OCI-LY3 (cell line): ENCODE measurements around the gene EFR3B.

Experiments
- H2AFZ ChIP-seq: fragments of 200-600, 300-600 bp; shearing (Covaris generic); 2 replicates; pipeline ENCODE4 v1.6.0; 2014; ENCODE audit warnings: antibody characterized with exemption, low read depth, low read length
- H3K27ac ChIP-seq: fragments of 200-600, 300-600 bp; sonication (generic); 2 replicates; pipeline ENCODE4 v1.5.1; 2014; ENCODE audit warnings: mild to moderate bottlenecking, low read length, moderate library complexity, mixed read lengths
- H3K27me3 ChIP-seq: fragments of 200-600, 300-600 bp; sonication (generic); 2 replicates; pipeline ENCODE4 v1.6.1; 2014; ENCODE audit warnings: low read depth, low read length, mixed read lengths
- H3K36me3 ChIP-seq: fragments of 200-600, 300-600 bp; sonication (generic); replicated peaks from 2 replicates; pipeline ENCODE3; 2014; ENCODE audit warnings: low read depth, low read length, mixed read lengths
- H3K4me1 ChIP-seq: fragments of 300-600, 200-600 bp; sonication (generic); 2 replicates; pipeline ENCODE4 v1.6.1; 2014; ENCODE audit warnings: low read length, mixed read lengths
- H3K4me2 ChIP-seq: fragments of 200-600, 300-600 bp; sonication (generic); 2 replicates; pipeline ENCODE4 v1.6.1; 2014; ENCODE audit warnings: low read length, mixed read lengths
- H3K4me3 ChIP-seq: fragments of 300-600, 200-600 bp; sonication (generic); 2 replicates; pipeline ENCODE4 v1.5.1; 2014; ENCODE audit warnings: antibody characterized with exemption, mild to moderate bottlenecking, low read length, moderate library complexity
- H3K79me2 ChIP-seq: fragments of 300-600, 200-600 bp; shearing (Covaris generic); 2 replicates; pipeline ENCODE4 v1.6.1; 2014; ENCODE audit warnings: mild to moderate bottlenecking, low read length, mixed read lengths
- H3K9ac ChIP-seq: fragments of 300-600, 200-600 bp; shearing (Covaris generic); 2 replicates; pipeline ENCODE4 v1.6.0; 2014; ENCODE audit warnings: mild to moderate bottlenecking, low read length, moderate library complexity
- H3K9me3 ChIP-seq: fragments of 200-600, 300-600 bp; shearing (Covaris generic); 2 replicates; pipeline ENCODE4 v1.6.1; 2014; ENCODE audit warnings: low read length, mixed read lengths; ENCODE audit not compliant: insufficient read depth
- H4K20me1 ChIP-seq: fragments of 200-600, 300-600 bp; sonication (generic); 2 replicates; pipeline ENCODE4 v1.6.1; 2016; ENCODE audit warnings: low read length, mixed read lengths; ENCODE audit not compliant: insufficient read depth
- EZH2phosphoT487 ChIP-seq: fragments of 200-600 bp; shearing (Covaris generic); IDR thresholded peaks from 2 replicates; pipeline ENCODE4 v1.6.1; 2018; ENCODE audit warnings: antibody characterized with exemption, mixed run types, low read depth
- TF ChIP-seq, protein P1 (sequence below): fragments of 200-600, 300-600 bp; sonication (generic); IDR thresholded peaks from 2 replicates; pipeline ENCODE4 v1.5.1; 2014; ENCODE audit warnings: antibody characterized with exemption, low read length, low read depth

The EFR3B gene

GRCh38 chr2:25164561-25164960, 122.7 kb downstream of the EFR3B start:
- no peak overlapping the region for H3K4me3 ChIP-seq
- H3K79me2 ChIP-seq, result no peaks in the 10 kb centered on the region
- TF ChIP-seq, protein P1, sequence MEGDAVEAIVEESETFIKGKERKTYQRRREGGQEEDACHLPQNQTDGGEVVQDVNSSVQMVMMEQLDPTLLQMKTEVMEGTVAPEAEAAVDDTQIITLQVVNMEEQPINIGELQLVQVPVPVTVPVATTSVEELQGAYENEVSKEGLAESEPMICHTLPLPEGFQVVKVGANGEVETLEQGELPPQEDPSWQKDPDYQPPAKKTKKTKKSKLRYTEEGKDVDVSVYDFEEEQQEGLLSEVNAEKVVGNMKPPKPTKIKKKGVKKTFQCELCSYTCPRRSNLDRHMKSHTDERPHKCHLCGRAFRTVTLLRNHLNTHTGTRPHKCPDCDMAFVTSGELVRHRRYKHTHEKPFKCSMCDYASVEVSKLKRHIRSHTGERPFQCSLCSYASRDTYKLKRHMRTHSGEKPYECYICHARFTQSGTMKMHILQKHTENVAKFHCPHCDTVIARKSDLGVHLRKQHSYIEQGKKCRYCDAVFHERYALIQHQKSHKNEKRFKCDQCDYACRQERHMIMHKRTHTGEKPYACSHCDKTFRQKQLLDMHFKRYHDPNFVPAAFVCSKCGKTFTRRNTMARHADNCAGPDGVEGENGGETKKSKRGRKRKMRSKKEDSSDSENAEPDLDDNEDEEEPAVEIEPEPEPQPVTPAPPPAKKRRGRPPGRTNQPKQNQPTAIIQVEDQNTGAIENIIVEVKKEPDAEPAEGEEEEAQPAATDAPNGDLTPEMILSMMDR, result no peak
- TF ChIP-seq EZH2phosphoT487, result no peak
- H3K9me3 ChIP-seq, result no peaks in the 10 kb centered on the region
- no peak overlapping the region for H3K27ac ChIP-seq
- H3K4me2 ChIP-seq, result no peak overlapping the region
- H4K20me1 ChIP-seq, result no peaks in the 10 kb centered on the region
- no peak overlapping the region for H3K9ac ChIP-seq
- no peaks in the 10 kb centered on the region for H3K36me3 ChIP-seq
- peaks cover 37% of the 10 kb centered on the region for H3K27me3 ChIP-seq
- H3K4me1 ChIP-seq, result peaks cover 17% of the 10 kb centered on the region
- H2AFZ ChIP-seq, result no peak overlapping the region

DNA sequence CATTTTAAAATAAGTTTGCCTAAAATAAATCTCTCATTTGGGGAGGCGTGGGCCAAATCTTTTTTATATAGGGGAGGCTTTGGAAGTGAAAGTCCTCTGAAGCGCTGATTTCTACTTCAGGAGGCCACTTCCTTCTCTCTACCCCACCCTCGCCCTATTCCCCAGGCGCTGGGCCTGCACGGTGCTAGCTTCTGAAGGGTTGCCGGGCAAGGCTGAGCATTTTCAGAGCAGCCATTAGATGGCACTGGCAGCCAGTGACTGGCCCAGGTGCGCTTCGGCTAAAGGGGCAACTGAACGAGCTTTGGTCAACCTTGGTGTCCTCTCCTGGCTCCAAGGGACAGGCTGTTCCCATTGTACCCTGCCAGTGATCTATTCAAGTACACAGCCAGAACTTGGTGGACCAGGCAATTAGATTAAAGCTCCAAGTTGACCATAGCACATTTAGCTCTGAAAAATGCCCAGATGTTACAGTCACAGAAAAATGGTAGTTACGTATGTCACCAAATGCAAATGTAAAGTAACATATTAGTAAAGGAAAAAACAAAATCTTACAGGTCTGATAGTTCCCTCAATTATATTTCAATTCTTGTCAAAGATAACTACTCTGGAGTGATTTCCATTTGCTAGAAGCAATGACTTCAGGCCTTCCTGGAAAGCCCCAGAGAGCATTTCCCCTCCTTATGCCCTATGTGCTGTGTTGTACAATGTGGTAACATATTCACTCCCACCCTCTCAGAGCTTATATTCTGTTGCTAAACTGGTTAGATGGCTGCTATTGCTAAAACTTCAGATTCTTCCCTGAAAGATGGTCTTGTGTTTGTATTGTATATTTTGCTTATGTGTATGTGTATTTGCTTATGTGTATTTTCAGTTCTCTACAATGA, 124.4 kb downstream of the EFR3B start:
- TF ChIP-seq, protein P1, result peak; percentile 93
- TF ChIP-seq EZH2phosphoT487, result no peak
- H3K36me3 ChIP-seq, result no peaks in the 10 kb centered on the region
- H3K4me1 ChIP-seq, result peaks cover 17% of the 10 kb centered on the region
- H3K9me3 ChIP-seq, result no peaks in the 10 kb centered on the region
- no peaks in the 10 kb centered on the region for H4K20me1 ChIP-seq
- no peak overlapping the region for H3K9ac ChIP-seq
- peak overlapping the region; percentile 33 for H2AFZ ChIP-seq
- H3K27ac ChIP-seq, result no peak overlapping the region
- peaks cover 45% of the 10 kb centered on the region for H3K27me3 ChIP-seq
- H3K4me2 ChIP-seq, result peak overlapping the region; percentile 66
- H3K79me2 ChIP-seq, result no peaks in the 10 kb centered on the region
- peak overlapping the region; percentile 44 for H3K4me3 ChIP-seq

DNA sequence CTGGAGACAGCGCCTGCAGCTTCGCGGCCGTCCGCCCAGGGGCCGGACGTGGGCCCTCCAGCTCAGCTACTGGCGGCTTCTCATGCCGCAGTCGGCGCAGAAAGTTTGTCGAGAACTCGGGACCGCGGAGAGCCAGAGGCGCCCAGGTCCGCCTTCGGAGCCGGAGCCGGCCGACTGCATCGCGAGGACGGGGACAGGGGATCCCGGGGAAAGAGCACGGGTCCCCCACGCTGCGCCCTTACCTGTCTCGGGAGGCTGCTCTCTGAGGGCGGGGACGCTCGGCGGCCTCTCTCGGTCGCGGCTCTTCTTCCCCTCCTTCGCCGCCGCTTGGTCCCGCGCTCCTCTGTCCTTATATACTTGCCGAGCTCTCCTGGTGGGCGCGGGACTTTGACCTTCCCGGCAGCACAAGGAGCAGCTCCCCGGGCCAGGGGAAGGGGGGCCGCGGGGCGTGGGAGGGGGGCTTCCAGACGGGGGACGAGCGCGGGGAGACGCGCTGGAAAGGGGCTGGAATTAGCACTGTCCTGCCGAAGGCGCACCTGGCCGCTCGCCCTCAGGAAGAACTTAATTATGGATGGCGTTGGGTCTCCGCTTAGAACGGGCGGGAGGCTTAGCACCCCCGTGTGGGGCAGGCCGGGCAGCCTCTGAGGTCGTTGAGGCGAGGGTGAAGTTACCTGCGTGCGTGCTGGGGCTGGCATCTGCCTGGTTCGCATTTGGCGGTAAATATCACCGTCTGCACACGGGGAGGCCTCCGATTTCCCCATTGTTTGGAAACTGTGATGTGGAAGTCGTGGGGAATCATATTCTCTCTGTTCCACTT, 126.6 kb downstream of the EFR3B start, which contains the start of gene POMC:
TSS of gene POMC (minus strand) at position 325 of the 817 bp plus-strand sequence. CDS start 3,808 bp downstream, outside the sequence.
- Histone ChIP-seq H3K79me2 (no peaks in the 10 kb centered on the region), H3K9me3 (no peaks in the 10 kb centered on the region), H4K20me1 (no peaks in the 10 kb centered on the region), H3K9ac (no peak within 1 kb of the TSS), H3K36me3 (no peaks in the 10 kb centered on the region), H2AFZ (no peak within 1 kb of the TSS), H3K27me3 (peaks cover 46% of the 10 kb centered on the region), H3K4me2 (no peak within 1 kb of the TSS), H3K4me1 (peaks cover 17% of the 10 kb centered on the region), H3K4me3 (no peak within 1 kb of the TSS), H3K27ac (no peak within 1 kb of the TSS)
- TF ChIP-seq, protein P1, result no peak

DNA sequence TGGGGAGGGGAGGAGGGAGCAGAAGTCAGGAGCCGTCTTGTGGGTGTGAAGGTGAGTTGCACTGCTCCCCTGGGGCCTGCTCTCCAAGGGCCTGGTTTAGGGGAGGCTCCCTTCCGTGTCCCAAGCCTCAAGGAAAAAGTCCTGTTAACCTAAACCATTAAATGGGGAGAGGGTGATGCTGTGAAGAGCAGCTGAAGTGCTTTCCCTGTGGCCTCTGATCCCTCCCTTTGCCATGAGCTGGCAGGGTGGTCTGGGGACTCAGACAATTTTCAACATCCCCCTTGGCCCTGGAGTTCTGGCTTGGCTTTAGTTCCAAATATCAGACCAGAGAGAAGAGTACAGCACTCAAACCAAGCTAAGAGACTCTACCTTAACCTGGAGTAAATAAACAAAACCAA, 127.2 kb downstream of the EFR3B start:
- Histone ChIP-seq H3K9me3 (no peaks in the 10 kb centered on the region), H3K27me3 (peaks cover 46% of the 10 kb centered on the region), H3K4me2 (no peak overlapping the region), H3K79me2 (no peaks in the 10 kb centered on the region), H3K27ac (no peak overlapping the region), H3K4me1 (peaks cover 17% of the 10 kb centered on the region), H2AFZ (no peak overlapping the region), H3K36me3 (no peaks in the 10 kb centered on the region), H3K4me3 (no peak overlapping the region), H4K20me1 (no peaks in the 10 kb centered on the region), H3K9ac (no peak overlapping the region)
- TF ChIP-seq, protein P1, result no peak
